Measurements from ENCODE around the gene IGSF21. TPM values are rescaled to one million over a fixed set of nuclear protein-coding genes. Genes with fewer than 3 reads are reported as not detected.

IGSF21 gene
- total RNA-seq, 2 experiments from 2014 or later, result not detected

GRCh38 chr1:18197299-18197698, 89.7 kb downstream of the IGSF21 start:
- intact Hi-C loops (cut with DNase I, micrococcal nuclease), result no loop called here
- Mint-ChIP-seq H3K27ac (no peak overlapping the region), H3K9me3 (no peaks in the 10 kb centered on the region), H3K27me3 (peaks cover 70% of the 10 kb centered on the region), H3K4me1 (ENCODE audit: low read depth) (no peaks in the 10 kb centered on the region), H3K36me3 (ENCODE audit: low read depth) (no peaks in the 10 kb centered on the region), H3K4me3 (no peak overlapping the region)
- ChIA-PET POLR2A (no interaction called here), CTCF (no interaction called here)
- peaks cover 14 to 22% of the 10 kb centered on the region in 2 experiments for H3K27me3 ChIP-seq (ENCODE audit: control insufficient read depth in 1 of 2, insufficient read depth in 2 of 2, low read length in 2 of 2)
- H3K36me3 ChIP-seq (ENCODE audit: insufficient read depth, low read length), result no peaks in the 10 kb centered on the region
- ATAC-seq (ENCODE audit: poor library complexity) (no peak), DNase-seq (no peak)
- H3K4me1 ChIP-seq (ENCODE audit: insufficient read depth, low read length), result no peaks in the 10 kb centered on the region
- no peak for TF ChIP-seq CTCF (IDR thresholded peaks at IDR 0.05)
- no peaks in the 10 kb centered on the region for H3K9me3 ChIP-seq (ENCODE audit: control insufficient read depth in 1 of 2, insufficient read depth in 1 of 2, low read length in 2 of 2)
- no peak overlapping the region for H3K27ac ChIP-seq (ENCODE audit: low read depth in 1 of 2, low read length in 2 of 2)
- no peak overlapping the region for H3K4me3 ChIP-seq (ENCODE audit: low read length)

- Histone ChIP-seq H3K27me3 (ENCODE audit: control insufficient read depth in 1 of 2, insufficient read depth in 2 of 2, low read length in 2 of 2) (peaks cover 14 to 22% of the 10 kb centered on the region in 2 experiments), H3K27ac (ENCODE audit: low read depth in 1 of 2, low read length in 2 of 2) (no peak overlapping the region), H3K4me1 (ENCODE audit: insufficient read depth, low read length) (no peaks in the 10 kb centered on the region), H3K36me3 (ENCODE audit: insufficient read depth, low read length) (no peaks in the 10 kb centered on the region), H3K9me3 (ENCODE audit: control insufficient read depth in 1 of 2, insufficient read depth in 1 of 2, low read length in 2 of 2) (no peaks in the 10 kb centered on the region), H3K4me3 (ENCODE audit: low read length) (no peak overlapping the region)
- H3K9me3 Mint-ChIP-seq, result no peaks in the 10 kb centered on the region
- peaks cover 61% of the 10 kb centered on the region for H3K27me3 Mint-ChIP-seq
- no peak overlapping the region for H3K27ac Mint-ChIP-seq
- no peak for ATAC-seq (ENCODE audit: poor library complexity)
- no peak for TF ChIP-seq CTCF (IDR thresholded peaks at IDR 0.05)
- ChIA-PET CTCF (no interaction called here), POLR2A (no interaction called here)
- H3K4me1 Mint-ChIP-seq (ENCODE audit: low read depth), result no peaks in the 10 kb centered on the region
- H3K4me3 Mint-ChIP-seq, result no peak overlapping the region
- intact Hi-C loops (cut with DNase I, micrococcal nuclease), result no loop called here
- no peak for DNase-seq
- H3K36me3 Mint-ChIP-seq (ENCODE audit: low read depth), result no peaks in the 10 kb centered on the region
Observed at GRCh38 chr1:18198260-18198659, 90.7 kb downstream of the IGSF21 start.

GRCh38 chr1:18199462-18199861, 91.9 kb downstream of the IGSF21 start:
- ATAC-seq (ENCODE audit: poor library complexity) (no peak), DNase-seq (no peak)
- H3K27ac Mint-ChIP-seq, result no peak overlapping the region
- Histone ChIP-seq H3K27ac (ENCODE audit: low read depth in 1 of 2, low read length in 2 of 2) (no peak overlapping the region), H3K9me3 (ENCODE audit: control insufficient read depth in 1 of 2, insufficient read depth in 1 of 2, low read length in 2 of 2) (no peaks in the 10 kb centered on the region), H3K27me3 (ENCODE audit: control insufficient read depth in 1 of 2, insufficient read depth in 2 of 2, low read length in 2 of 2) (peaks cover 14 to 22% of the 10 kb centered on the region in 2 experiments), H3K36me3 (ENCODE audit: insufficient read depth, low read length) (no peaks in the 10 kb centered on the region), H3K4me1 (ENCODE audit: insufficient read depth, low read length) (no peaks in the 10 kb centered on the region), H3K4me3 (ENCODE audit: low read length) (no peak overlapping the region)
- H3K27me3 Mint-ChIP-seq, result peaks cover 51% of the 10 kb centered on the region
- intact Hi-C loops (cut with DNase I, micrococcal nuclease), result no loop called here
- POLR2A ChIA-PET, result no interaction called here
- no peaks in the 10 kb centered on the region for H3K9me3 Mint-ChIP-seq
- TF ChIP-seq CTCF (IDR thresholded peaks at IDR 0.05), result no peak
- H3K4me3 Mint-ChIP-seq, result no peak overlapping the region
- CTCF ChIA-PET, result no interaction called here
- no peaks in the 10 kb centered on the region for H3K4me1 Mint-ChIP-seq (ENCODE audit: low read depth)
- no peaks in the 10 kb centered on the region for H3K36me3 Mint-ChIP-seq (ENCODE audit: low read depth)

Measured in CD4-positive, alpha-beta T cell (primary cell).